GM12878 (cell line): ENCODE data around the gene DAD1. TPM values are rescaled to one million over a fixed set of nuclear protein-coding genes. Genes with fewer than 3 reads are reported as not detected.

Experiments used
- ATAC-seq: fragments of 200-7000 bp; cut with Tn5 transposase; 3 replicates; pipeline ENCODE4 v1.9.1; 2020; ENCODE audit warnings: mild to moderate bottlenecking, moderate library complexity
- BruUV-seq: library from RNA; stranded (reverse); fragments of 400-500 nt; replicated peaks from 2 replicates; lab custom pipeline; 2021; lab: Mats Ljungman, UMichigan
- CTCF ChIA-PET: fragments of 300-600 bp; sonication (Branson Sonifier 250); formaldehyde crosslinking; extraction: SDS; loops from one replicate; lab custom pipeline; 2021; ENCODE audit warnings: inconsistent platforms; lab: Yijun Ruan, JAX
- POLR2A ChIA-PET: fragments of 350-600 bp; formaldehyde crosslinking; extraction: SDS; loops from one replicate; lab custom pipeline; 2021; ENCODE audit warnings: inconsistent platforms; lab: Charles Lee
- RAD21 ChIA-PET: fragments of 300-600 bp; sonication (Branson Sonifier 250); formaldehyde crosslinking; loops from one replicate; lab custom pipeline; 2023; ENCODE audit warnings: antibody characterized with exemption; ENCODE audit not compliant: unreplicated experiment; lab: Charles Lee
- SMC1A ChIA-PET: fragments of 300-600 bp; sonication (Branson Sonifier 250); formaldehyde crosslinking; loops from one replicate; lab custom pipeline; 2023; ENCODE audit not compliant: unreplicated experiment, uncharacterized antibody; lab: Charles Lee
- DNase-seq: peaks from one replicate; pipeline ENCODE4 v3.0.0-alpha.2; 2011; ENCODE audit warnings: low read depth, low spot score
- FAIRE-seq: peaks from 3 replicates; lab custom pipeline; 2011; peaks lifted over from hg19 to GRCh38; lab: Jason Lieb, UNC
- H2AFZ ChIP-seq: 2 replicates; pipeline ENCODE4 v1.6.0; 2011; ENCODE audit warnings: low read depth, low read length, control low read depth; ENCODE audit not compliant: control insufficient read depth
- H3K27ac ChIP-seq: 2 replicates; pipeline ENCODE4 v1.5.1; 2011; ENCODE audit warnings: control low read depth; ENCODE audit not compliant: control insufficient read depth, insufficient read depth
- H3K27me3 ChIP-seq, 2 experiments: replicated peaks in 1 of 2; 2 replicates each; pipeline versions ENCODE4 v1.6.0 to v1.6.1; 2011; ENCODE audit warnings: low read length in 1 of 2; ENCODE audit not compliant: control insufficient read depth in 2 of 2, insufficient read depth in 2 of 2
- H3K36me3 ChIP-seq, 2 experiments: 2 replicates each; pipeline ENCODE4 v1.5.1; 2011; ENCODE audit warnings: low read length in 1 of 2; ENCODE audit not compliant: control insufficient read depth in 2 of 2, insufficient read depth in 2 of 2
- H3K4me1 ChIP-seq: 2 replicates; pipeline ENCODE4 v1.6.1; 2011; ENCODE audit warnings: mild to moderate bottlenecking, low read length, moderate library complexity, mixed read lengths; ENCODE audit not compliant: control insufficient read depth, insufficient read depth
- H3K4me2 ChIP-seq: 2 replicates; pipeline ENCODE4 v1.6.0; 2011; ENCODE audit warnings: control low read depth; ENCODE audit not compliant: control insufficient read depth, insufficient read depth
- H3K4me3 ChIP-seq: fragments of 200-600 bp; sonication (generic); 2 replicates; pipeline ENCODE4 v1.5.1; 2016
- H3K79me2 ChIP-seq: 2 replicates; pipeline ENCODE4 v1.6.0; 2011; ENCODE audit warnings: low read length; ENCODE audit not compliant: control insufficient read depth, insufficient read depth
- H3K9ac ChIP-seq: 2 replicates; pipeline ENCODE4 v1.8.0; 2011; ENCODE audit warnings: low read length, control low read depth, mixed read lengths; ENCODE audit not compliant: control insufficient read depth, insufficient read depth
- H3K9me3 ChIP-seq: replicated peaks from 3 replicates; pipeline ENCODE4 v1.5.1; 2011; ENCODE audit warnings: mild to moderate bottlenecking, low read length; ENCODE audit not compliant: control insufficient read depth, insufficient read depth
- H4K20me1 ChIP-seq: 2 replicates; pipeline ENCODE4 v1.6.0; 2011; ENCODE audit not compliant: control insufficient read depth, insufficient read depth
- ATF7 ChIP-seq: fragments of 450-650 bp; IDR thresholded peaks from 2 replicates; pipeline ENCODE4 v1.6.1; 2016; ENCODE audit warnings: low read depth, mild to moderate bottlenecking
- E2F8 ChIP-seq: fragments of 450-650 bp; IDR thresholded peaks from 2 replicates; pipeline ENCODE4 v1.6.1; 2018; ENCODE audit warnings: mild to moderate bottlenecking, low read depth, moderate library complexity; ENCODE audit not compliant: partially characterized antibody
- EGR1 ChIP-seq, 2 experiments: IDR thresholded peaks; 1 replicate in 1 of 2; 2 replicates in 1 of 2; pipeline ENCODE4 v1.6.1; 2011 to 2012; ENCODE audit warnings: low read depth in 2 of 2, low read length in 2 of 2, borderline replicate concordance in 1 of 2, mild to moderate bottlenecking in 1 of 2, moderate library complexity in 1 of 2
- GABPA ChIP-seq: IDR thresholded peaks from 2 replicates; pipeline ENCODE4 v1.6.1; 2014; ENCODE audit warnings: antibody characterized with exemption, low read depth, mild to moderate bottlenecking, inconsistent platforms
- JUND ChIP-seq: IDR thresholded peaks from 2 replicates; pipeline ENCODE4 v1.6.1; 2012; ENCODE audit warnings: low read depth, mild to moderate bottlenecking, low read length, improper control_type of control experiment, moderate library complexity
- KDM1A ChIP-seq: fragments of 200-600 bp; sonication (generic); IDR thresholded peaks from 2 replicates; pipeline ENCODE4 v1.6.1; 2016; ENCODE audit warnings: borderline replicate concordance
- NFIC ChIP-seq: IDR thresholded peaks from 2 replicates; pipeline ENCODE4 v1.6.1; 2012; ENCODE audit warnings: low read depth, mild to moderate bottlenecking, inconsistent platforms, low read length, moderate library complexity
- PAX5 ChIP-seq: IDR thresholded peaks from 2 replicates; pipeline ENCODE4 v1.6.1; 2011; ENCODE audit warnings: low read depth, low read length, borderline replicate concordance
- RAD21 ChIP-seq: IDR thresholded peaks from 2 replicates; pipeline ENCODE4 v1.6.1; 2011; ENCODE audit warnings: mild to moderate bottlenecking, low read depth, low read length, moderate library complexity; ENCODE audit not compliant: insufficient read depth
- STAT1 ChIP-seq: fragments of 450-650 bp; conservative IDR thresholded peaks from 2 replicates; pipeline ENCODE4 v1.6.1; 2014; ENCODE audit warnings: antibody characterized with exemption, mild to moderate bottlenecking
- WRNIP1 ChIP-seq: IDR thresholded peaks from 2 replicates; pipeline ENCODE4 v1.6.1; 2011; ENCODE audit warnings: low read depth, low read length, improper control_type of control experiment, borderline replicate concordance
- ZNF592 ChIP-seq: fragments of 450-650 bp; IDR thresholded peaks from 2 replicates; pipeline ENCODE4 v1.6.1; 2017; ENCODE audit warnings: mild to moderate bottlenecking, moderate library complexity
- WGBS: methylation state at CpG from one replicate; pipeline ENCODE4 v1.1.6; 2016; ENCODE audit warnings: low lambda C conversion rate; ENCODE audit not compliant: insufficient replicate concordance, insufficient coverage; ENCODE audit errors: missing lambda C conversion rate; 5-methylcytosine and 5-hydroxymethylcytosine counted together
- in situ Hi-C: fragments of 300-500 bp; cut with MboI; formaldehyde crosslinking; loops from 9 replicates; pipeline ENCODE4 v1.14.3; 2018; ENCODE audit warnings: mixed read lengths
- intact Hi-C: fragments of 100-400 bp; cut with micrococcal nuclease; formaldehyde crosslinking; loops from one replicate; pipeline ENCODE4 v1.14.2; 2022; ENCODE audit not compliant: unreplicated experiment
- polyA plus RNA-seq, 11 experiments: library from polyadenylated mRNA; depleted of rRNA in 4 of 11; unstranded in 6 of 11; stranded (reverse) in 5 of 11; fragments of >200 nt; fragmentation: Nextera tagmentation in 4 of 11; fragmentation: Illumina TruSeq in 1 of 11; extraction: Ambion mirVana in 4 of 11; extraction: Trizol in 1 of 11; gene quantifications; 1 replicate in 1 of 11; 2 replicates in 10 of 11; pipeline versions ENCODE4 v1.2.1 to v1.2.3, GENCODE V29; 2011 to 2016; ENCODE audit warnings: inconsistent platforms in 2 of 11, missing spikeins in 2 of 11, low read depth in 1 of 11
- total RNA-seq, 4 experiments: library from RNA; depleted of rRNA in 3 of 4; stranded (reverse); fragments of >200 nt in 3 of 4; fragmentation: Illumina TruSeq in 1 of 4; extraction: Trizol in 1 of 4; gene quantifications; 2 replicates each; pipeline versions ENCODE4 v1.2.1 to v1.2.3, GENCODE V29; 2013 to 2021
- TF ChIP-seq, protein P1 (sequence below): fragments of 450-650 bp; IDR thresholded peaks from 2 replicates; pipeline ENCODE4 v1.6.1; 2017; ENCODE audit warnings: low read depth, mild to moderate bottlenecking, moderate library complexity

DAD1 gene
- total and polyA plus RNA-seq, 10 of the 15 experiments (the other 5 are each of a cell fraction or from before 2014, with no cell fraction given), result 161 to 920 (median 319) TPM

GRCh38 chr14:22596354-22596879, 7.4 kb upstream of the DAD1 start:
- SMC1A ChIA-PET, result interaction anchor here (0.7 to 7.4 kb wide), 2 partner anchors 9 to 67 kb away, joined by 3 to 72 read pairs; partner anchors contain the start of gene DAD1
- POLR2A ChIA-PET, result interaction anchor here (6.0 kb wide), 1 partner anchor 9 kb away, joined by 91 read pairs; the partner anchor contains the start of gene DAD1
- Histone ChIP-seq H3K4me1 (peaks cover 12% of the 10 kb centered on the region), H3K27me3 (no peaks in the 10 kb centered on the region; a peak in 1 of 4 replicates), H3K4me3 (no peak overlapping the region), H3K4me2 (no peak overlapping the region), H3K27ac (no peak overlapping the region), H3K9me3 (no peaks in the 10 kb centered on the region), H3K36me3 (no peaks in the 10 kb centered on the region), H3K79me2 (no peaks in the 10 kb centered on the region), H4K20me1 (no peaks in the 10 kb centered on the region), H3K9ac (no peak overlapping the region), H2AFZ (no peak overlapping the region)
- no peak for FAIRE-seq
- RAD21 ChIA-PET, result interaction anchor here (1.9 to 4.1 kb wide), 2 partner anchors 26 to 57 kb away, joined by 7 to 29 read pairs; no protein-coding TSS in a partner anchor
- CTCF ChIA-PET, result interaction anchor here (1.6 to 5.5 kb wide), 2 partner anchors 25 to 256 kb away, joined by 4 to 48 read pairs; no protein-coding TSS in a partner anchor
- intact Hi-C loops, result no loop called here
- ATAC-seq, result no peak
- 36% methylated on average over 3 of the region's 3 CpGs for WGBS
- no peak for DNase-seq
- in situ Hi-C loops, result no loop called here
- no TSS peak for BruUV-seq
- TF ChIP-seq KDM1A, result no peak
- TF ChIP-seq ZNF592, result no peak
- no peak for TF ChIP-seq WRNIP1
- no peak for TF ChIP-seq JUND
- TF ChIP-seq, protein P1, sequence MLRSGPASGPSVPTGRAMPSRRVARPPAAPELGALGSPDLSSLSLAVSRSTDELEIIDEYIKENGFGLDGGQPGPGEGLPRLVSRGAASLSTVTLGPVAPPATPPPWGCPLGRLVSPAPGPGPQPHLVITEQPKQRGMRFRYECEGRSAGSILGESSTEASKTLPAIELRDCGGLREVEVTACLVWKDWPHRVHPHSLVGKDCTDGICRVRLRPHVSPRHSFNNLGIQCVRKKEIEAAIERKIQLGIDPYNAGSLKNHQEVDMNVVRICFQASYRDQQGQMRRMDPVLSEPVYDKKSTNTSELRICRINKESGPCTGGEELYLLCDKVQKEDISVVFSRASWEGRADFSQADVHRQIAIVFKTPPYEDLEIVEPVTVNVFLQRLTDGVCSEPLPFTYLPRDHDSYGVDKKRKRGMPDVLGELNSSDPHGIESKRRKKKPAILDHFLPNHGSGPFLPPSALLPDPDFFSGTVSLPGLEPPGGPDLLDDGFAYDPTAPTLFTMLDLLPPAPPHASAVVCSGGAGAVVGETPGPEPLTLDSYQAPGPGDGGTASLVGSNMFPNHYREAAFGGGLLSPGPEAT, result no peak
- TF ChIP-seq NFIC, result no peak
- no peak for TF ChIP-seq GABPA
- no peak for TF ChIP-seq STAT1
- TF ChIP-seq EGR1 (IDR thresholded peaks at IDR 0.05; ENCODE audit: borderline replicate concordance in 1 of 2, low read depth in 2 of 2, low read length in 2 of 2), result no peak
- TF ChIP-seq E2F8, result no peak
- no peak for TF ChIP-seq ATF7
- no peak for TF ChIP-seq RAD21
- no peak for TF ChIP-seq PAX5
